MM.1S (cell line): Measurements from ENCODE around the gene STK39.

Experiments used
- DNase-seq: peaks from one replicate; pipeline ENCODE4 v3.0.0-alpha.2; 2015
- H2AFZ ChIP-seq: fragments of 300-600 bp; sonication (generic); 2 replicates; pipeline ENCODE4 v1.6.0; 2016; ENCODE audit warnings: antibody characterized with exemption, low read length
- H3F3A ChIP-seq: fragments of 300-600 bp; sonication (generic); 2 replicates; pipeline ENCODE4 v1.6.1; 2016; ENCODE audit warnings: mild to moderate bottlenecking, antibody characterized with exemption, low read length, moderate library complexity, mixed read lengths; ENCODE audit not compliant: insufficient read depth
- H3K27ac ChIP-seq: fragments of 300-600 bp; sonication (generic); 2 replicates; pipeline ENCODE4 v1.5.1; 2016; ENCODE audit warnings: mild to moderate bottlenecking, low read length
- H3K27me3 ChIP-seq: fragments of 300-600 bp; sonication (generic); replicated peaks from 2 replicates; pipeline ENCODE4 v1.6.0; 2016; ENCODE audit warnings: low read length; ENCODE audit not compliant: insufficient read depth
- H3K36me3 ChIP-seq: fragments of 300-600 bp; sonication (generic); replicated peaks from 2 replicates; pipeline ENCODE4 v1.6.1; 2016; ENCODE audit warnings: mild to moderate bottlenecking, low read length, mixed read lengths; ENCODE audit not compliant: insufficient read depth
- H3K4me1 ChIP-seq: fragments of 300-600 bp; sonication (generic); 2 replicates; pipeline ENCODE4 v1.6.1; 2016; ENCODE audit warnings: low read length, mixed read lengths
- H3K4me2 ChIP-seq: fragments of 300-600 bp; sonication (generic); 2 replicates; pipeline ENCODE4 v1.6.0; 2016; ENCODE audit warnings: low read depth, low read length
- H3K4me3 ChIP-seq: fragments of 300-600 bp; sonication (generic); 2 replicates; pipeline ENCODE4 v1.5.1; 2016; ENCODE audit warnings: low read length, mixed read lengths
- H3K79me2 ChIP-seq: fragments of 300-600 bp; sonication (generic); 2 replicates; pipeline ENCODE4 v1.6.1; 2016; ENCODE audit warnings: mixed run types, low read length, mixed read lengths
- H3K9ac ChIP-seq: fragments of 300-600 bp; sonication (generic); 2 replicates; pipeline ENCODE4 v1.6.1; 2016; ENCODE audit warnings: low read length, mixed read lengths
- H3K9me2 ChIP-seq: fragments of 300-600 bp; sonication (generic); replicated peaks from 2 replicates; pipeline ENCODE4 v1.6.1; 2016; ENCODE audit warnings: mild to moderate bottlenecking, low read length, mixed read lengths; ENCODE audit not compliant: insufficient read depth
- H3K9me3 ChIP-seq: fragments of 300-600 bp; sonication (generic); replicated peaks from 2 replicates; pipeline ENCODE4 v1.6.1; 2016; ENCODE audit warnings: mild to moderate bottlenecking, low read length, mixed read lengths; ENCODE audit not compliant: insufficient read depth
- H4K20me1 ChIP-seq: fragments of 300-600 bp; sonication (generic); 2 replicates; pipeline ENCODE4 v1.6.1; 2016; ENCODE audit warnings: mild to moderate bottlenecking, low read length, moderate library complexity, mixed read lengths; ENCODE audit not compliant: insufficient read depth
- CTCF ChIP-seq: fragments of 300-600 bp; sonication (generic); IDR thresholded peaks from 2 replicates; pipeline ENCODE4 v1.5.1; 2016; ENCODE audit warnings: antibody characterized with exemption, low read length, mixed read lengths
- EZH2 ChIP-seq: fragments of 300-600 bp; sonication (generic); optimal IDR thresholded peaks from 2 replicates; pipeline ENCODE3; 2017; ENCODE audit warnings: low read depth, mild to moderate bottlenecking, antibody characterized with exemption, low read length, mixed read lengths
- EZH2phosphoT487 ChIP-seq: fragments of 300-600 bp; sonication (generic); IDR thresholded peaks from 2 replicates; pipeline ENCODE4 v1.6.1; 2018; ENCODE audit warnings: antibody characterized with exemption, low read length

The STK39 gene

DNA sequence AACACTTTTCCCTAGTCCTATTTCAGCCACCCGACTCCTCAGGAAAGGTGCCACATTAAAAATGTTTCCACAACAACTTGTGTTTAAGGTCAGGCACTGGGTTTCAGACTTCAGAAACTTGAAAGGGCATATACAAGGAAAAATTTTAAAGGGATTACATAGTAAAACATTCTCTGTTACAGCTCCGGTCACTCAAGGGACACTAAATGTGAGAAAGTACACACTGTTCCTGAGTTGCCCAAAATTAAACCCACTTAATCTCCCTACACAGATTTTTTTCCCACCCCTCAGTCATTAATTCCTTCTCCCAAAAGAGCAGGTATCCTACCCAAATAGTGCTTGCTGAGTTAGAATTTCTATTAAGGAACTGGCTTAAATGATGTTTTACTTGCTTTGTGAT, 14.2 kb downstream of the STK39 start:
- H3K9me3 ChIP-seq = no peaks in the 10 kb centered on the region
- no peak overlapping the region for H3K4me3 ChIP-seq
- H3K4me2 ChIP-seq = no peak overlapping the region
- no peak for DNase-seq
- no peaks in the 10 kb centered on the region for H4K20me1 ChIP-seq
- H3F3A ChIP-seq = no peaks in the 10 kb centered on the region
- no peaks in the 10 kb centered on the region for H3K27me3 ChIP-seq
- H3K27ac ChIP-seq = no peak overlapping the region
- H3K9me2 ChIP-seq = no peaks in the 10 kb centered on the region
- no peaks in the 10 kb centered on the region for H3K36me3 ChIP-seq
- no peak for TF ChIP-seq EZH2phosphoT487
- TF ChIP-seq CTCF = no peak
- no peak for TF ChIP-seq EZH2
- no peaks in the 10 kb centered on the region for H3K79me2 ChIP-seq
- H3K9ac ChIP-seq = no peak overlapping the region
- no peaks in the 10 kb centered on the region for H3K4me1 ChIP-seq
- H2AFZ ChIP-seq = no peak overlapping the region

DNA sequence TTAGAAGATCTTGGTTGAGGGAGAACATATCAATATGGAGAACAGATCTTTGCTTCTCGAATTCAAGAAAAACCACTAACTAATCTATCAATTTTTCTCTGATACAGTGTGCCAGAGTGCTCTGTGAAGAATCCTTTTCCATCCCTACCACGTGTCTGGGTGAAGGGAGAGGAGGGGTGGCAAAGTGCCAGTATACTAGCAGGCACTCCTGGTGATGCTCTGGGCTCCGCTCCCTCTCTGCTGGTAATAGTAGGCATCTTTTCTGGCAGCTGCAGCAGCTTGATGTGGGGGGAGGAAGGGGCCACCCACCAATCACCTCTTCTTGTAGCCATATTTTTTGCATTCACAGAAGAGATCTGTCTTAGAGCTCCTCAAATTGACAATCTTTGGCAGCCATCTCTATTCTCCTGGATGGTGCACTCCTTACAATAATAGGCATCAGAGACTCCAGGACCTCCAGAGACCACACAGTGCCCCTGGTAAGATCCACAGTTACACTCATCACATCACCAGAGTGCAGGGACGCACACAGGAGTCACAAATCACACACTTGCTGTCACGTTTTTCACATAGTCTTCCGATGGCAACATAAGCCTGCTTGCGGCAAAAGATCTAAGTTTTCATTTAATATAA, 15.7 kb downstream of the STK39 start:
- no peak overlapping the region for H3K4me3 ChIP-seq

GRCh38 chr2:168230389-168230788, 17.0 kb downstream of the STK39 start:
- Histone ChIP-seq H4K20me1 (no peaks in the 10 kb centered on the region), H3K27ac (no peak overlapping the region), H3K4me3 (no peak overlapping the region), H2AFZ (no peak overlapping the region), H3K9me3 (no peaks in the 10 kb centered on the region), H3K4me2 (no peak overlapping the region), H3F3A (no peaks in the 10 kb centered on the region), H3K4me1 (no peaks in the 10 kb centered on the region), H3K9me2 (no peaks in the 10 kb centered on the region), H3K79me2 (no peaks in the 10 kb centered on the region), H3K36me3 (no peaks in the 10 kb centered on the region), H3K27me3 (no peaks in the 10 kb centered on the region), H3K9ac (no peak overlapping the region)
- no peak for TF ChIP-seq CTCF
- TF ChIP-seq EZH2 = no peak
- TF ChIP-seq EZH2phosphoT487 = no peak
- no peak for DNase-seq

More for the DNA sequence above, 15.7 kb downstream of the STK39 start:
- Histone ChIP-seq H3K27ac (no peak overlapping the region), H3K36me3 (no peaks in the 10 kb centered on the region), H3F3A (no peaks in the 10 kb centered on the region), H3K9ac (no peak overlapping the region), H3K9me3 (no peaks in the 10 kb centered on the region), H3K27me3 (no peaks in the 10 kb centered on the region), H2AFZ (no peak overlapping the region), H3K4me2 (no peak overlapping the region), H4K20me1 (no peaks in the 10 kb centered on the region), H3K79me2 (no peaks in the 10 kb centered on the region), H3K9me2 (no peaks in the 10 kb centered on the region), H3K4me1 (no peaks in the 10 kb centered on the region)
- TF ChIP-seq EZH2 (no peak), EZH2phosphoT487 (no peak), CTCF (no peak)
- no peak for DNase-seq
